IPS DF 6.9 (cell line): Measurements from ENCODE around the gene C12orf50.

Source experiments
- DNase-seq: peaks from one replicate; pipeline ENCODE4 v3.0.0-alpha.2; 2013; ENCODE audit warnings: low read depth, low spot score
- H3K27ac ChIP-seq: one replicate; pipeline ENCODE4 v1.5.1; 2013; ENCODE audit warnings: low read length, control low read depth
- H3K27me3 ChIP-seq: 2 replicates; pipeline ENCODE4 v1.6.1; 2013; ENCODE audit warnings: mild to moderate bottlenecking, low read length; ENCODE audit not compliant: control insufficient read depth, insufficient read depth
- H3K36me3 ChIP-seq: 2 replicates; pipeline ENCODE4 v1.6.1; 2013; ENCODE audit warnings: low read length; ENCODE audit not compliant: control insufficient read depth, insufficient read depth
- H3K4me1 ChIP-seq: 2 replicates; pipeline ENCODE4 v1.6.1; 2013; ENCODE audit warnings: low read length; ENCODE audit not compliant: control insufficient read depth, insufficient read depth
- H3K4me3 ChIP-seq: 2 replicates; pipeline ENCODE4 v1.5.1; 2013; ENCODE audit warnings: mild to moderate bottlenecking, low read length
- H3K9me3 ChIP-seq: 2 replicates; pipeline ENCODE4 v1.6.1; 2013; ENCODE audit warnings: low read length, inconsistent platforms; ENCODE audit not compliant: control insufficient read depth, insufficient read depth
- WGBS: extraction: QIAGEN DNeasy Blood & Tissue Kit; methylation state at CpG from one replicate; pipeline ENCODE4 v1.1.7; 2013; ENCODE audit warnings: mixed read lengths, missing lambda C conversion rate; ENCODE audit not compliant: insufficient read length, insufficient coverage; 5-methylcytosine and 5-hydroxymethylcytosine counted together

The C12orf50 gene

GRCh38 chr12:87952223-87952622, 77.0 kb downstream of the C12orf50 start:
- Histone ChIP-seq H3K36me3 (no peaks in the 10 kb centered on the region), H3K4me1 (no peaks in the 10 kb centered on the region), H3K27ac (no peak overlapping the region), H3K9me3 (no peaks in the 10 kb centered on the region), H3K4me3 (no peak overlapping the region), H3K27me3 (no peaks in the 10 kb centered on the region)
- no peak for DNase-seq
- no CpG with 5 or more reads among the region's 2 CpGs for WGBS

- Histone ChIP-seq H3K9me3 (no peaks in the 10 kb centered on the region), H3K4me1 (no peaks in the 10 kb centered on the region), H3K27ac (no peak overlapping the region), H3K4me3 (no peak overlapping the region), H3K27me3 (no peaks in the 10 kb centered on the region), H3K36me3 (no peaks in the 10 kb centered on the region)
- no peak for DNase-seq
- no CpG with 5 or more reads among the region's 3 CpGs for WGBS
Measured at GRCh38 chr12:87943762-87944161, 85.4 kb downstream of the C12orf50 start.

- no peaks in the 10 kb centered on the region for H3K9me3 ChIP-seq
- H3K36me3 ChIP-seq: no peaks in the 10 kb centered on the region
- H3K27ac ChIP-seq: no peak overlapping the region
- no peak overlapping the region for H3K4me3 ChIP-seq
- H3K27me3 ChIP-seq: no peaks in the 10 kb centered on the region
- H3K4me1 ChIP-seq: no peaks in the 10 kb centered on the region
- DNase-seq: no peak
- no CpG with 5 or more reads among the region's 1 CpG for WGBS
Measured at GRCh38 chr12:87943023-87943422, 86.2 kb downstream of the C12orf50 start.

- H3K9me3 ChIP-seq: no peaks in the 10 kb centered on the region; the same call in 1 of the 2 replicates
- H3K27me3 ChIP-seq: no peaks in the 10 kb centered on the region
- DNase-seq: no peak
- no peaks in the 10 kb centered on the region for H3K4me1 ChIP-seq
- H3K36me3 ChIP-seq: no peaks in the 10 kb centered on the region
- no peak overlapping the region for H3K4me3 ChIP-seq
- no peak overlapping the region for H3K27ac ChIP-seq
Measured at GRCh38 chr12:87939182-87939581, 90.0 kb downstream of the C12orf50 start.

GRCh38 chr12:87935216-87935615, 94.0 kb downstream of the C12orf50 start:
- Histone ChIP-seq H3K27me3 (no peaks in the 10 kb centered on the region), H3K9me3 (no peaks in the 10 kb centered on the region; the same call in 1 of the 2 replicates), H3K36me3 (no peaks in the 10 kb centered on the region), H3K4me3 (no peak overlapping the region), H3K27ac (no peak overlapping the region), H3K4me1 (no peaks in the 10 kb centered on the region)
- no peak for DNase-seq

GRCh38 chr12:87933991-87934390, 95.2 kb downstream of the C12orf50 start:
- H3K27ac ChIP-seq: no peak overlapping the region
- no peaks in the 10 kb centered on the region for H3K36me3 ChIP-seq
- H3K9me3 ChIP-seq: no peaks in the 10 kb centered on the region; the same call in 1 of the 2 replicates
- 0 out of 2 replicates have a peak, but pooled peaks cover 1% of the 10 kb centered on the region for H3K27me3 ChIP-seq
- H3K4me3 ChIP-seq: no peak overlapping the region
- no peak for DNase-seq
- H3K4me1 ChIP-seq: no peaks in the 10 kb centered on the region

GRCh38 chr12:87931812-87932211, 97.4 kb downstream of the C12orf50 start:
- no peaks in the 10 kb centered on the region for H3K4me1 ChIP-seq
- no peaks in the 10 kb centered on the region for H3K36me3 ChIP-seq
- no peak overlapping the region for H3K27ac ChIP-seq
- no peak for DNase-seq
- 0 out of 2 replicates have a peak, but pooled peaks cover 1% of the 10 kb centered on the region for H3K27me3 ChIP-seq
- no CpG with 5 or more reads among the region's 3 CpGs for WGBS
- no peak overlapping the region for H3K4me3 ChIP-seq
- no peaks in the 10 kb centered on the region; the same call in 1 of the 2 replicates for H3K9me3 ChIP-seq

- no CpG with 5 or more reads among the region's 1 CpG for WGBS
- Histone ChIP-seq H3K9me3 (no peaks in the 10 kb centered on the region), H3K36me3 (no peaks in the 10 kb centered on the region), H3K4me3 (no peak overlapping the region), H3K27me3 (0 out of 2 replicates have a peak, but pooled peaks cover 1% of the 10 kb centered on the region), H3K4me1 (no peaks in the 10 kb centered on the region), H3K27ac (no peak overlapping the region)
- DNase-seq: no peak
Measured at GRCh38 chr12:87930627-87931026, 98.6 kb downstream of the C12orf50 start.
